Measurements from ENCODE around the gene CRABP2.

The CRABP2 gene

DNA sequence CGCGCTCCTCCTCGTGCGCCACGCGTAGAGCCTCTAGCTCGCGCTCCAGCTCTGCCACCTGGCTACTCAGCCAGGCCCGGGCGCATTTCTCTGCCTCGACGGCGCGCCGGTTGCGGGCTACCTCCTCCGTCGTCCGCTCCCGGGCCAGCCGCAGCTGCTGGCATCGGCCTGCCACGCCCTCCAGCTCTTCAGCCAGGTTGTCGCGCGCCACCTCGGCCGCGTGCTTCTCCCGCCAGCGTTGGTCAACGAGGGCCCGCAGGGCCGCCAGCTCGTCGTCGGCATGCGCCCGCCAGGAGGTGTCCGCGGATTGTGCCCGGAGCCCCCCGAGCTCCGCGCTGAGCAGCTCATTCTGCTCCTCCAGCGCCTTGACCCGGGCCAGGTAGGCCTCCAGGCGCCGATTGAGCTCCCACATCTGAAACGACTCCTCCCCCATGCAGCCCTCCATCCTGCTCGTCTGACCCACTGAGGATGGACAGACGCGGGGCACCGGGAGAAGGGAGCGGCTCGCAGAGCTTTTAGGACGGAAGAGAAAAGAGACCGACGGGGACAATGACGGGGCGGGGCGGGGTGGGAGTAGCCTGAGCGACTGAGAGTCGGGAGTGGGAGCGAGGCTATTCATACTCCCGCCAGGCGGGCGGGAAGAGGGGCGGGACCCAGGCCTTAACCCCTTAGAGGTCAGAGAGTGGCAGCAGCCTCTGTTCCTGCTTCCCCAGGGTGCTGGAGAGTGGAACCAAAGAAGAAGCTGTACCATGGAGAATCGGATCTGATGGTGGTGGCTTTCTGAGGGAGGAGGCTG lies 28.4 kb downstream of the CRABP2 start, which contains the start of gene NES:
Gene NES, minus strand, starts transcription at position 588 of the 796 bp plus-strand sequence. Its CDS starts 143 bp downstream, at position 445.
- peaks cover 9% of the 10 kb centered on the region; the same call in 1 of the 2 replicates for H3K9me3 ChIP-seq (ENCODE audit: insufficient read depth, low read length)
- H3K9ac ChIP-seq (ENCODE audit: insufficient read length, low read depth) = peak within 1 kb of the TSS; percentile 98
- peaks cover 43% of the 10 kb centered on the region for H3K36me3 ChIP-seq (ENCODE audit: insufficient read depth, insufficient read length, low read length)
- TF ChIP-seq ZNF274 (IDR thresholded peaks at IDR 0.05; ENCODE audit: low read depth, low read length) (no peak), SUZ12 (IDR thresholded peaks at IDR 0.05; ENCODE audit: extremely low read depth, insufficient read depth, insufficient read length) (no peak), YY1 (IDR thresholded peaks at IDR 0.05; ENCODE audit: insufficient read depth, insufficient read length) (no peak)
- no peak for DNase-seq (ENCODE audit: low read depth, low spot score)
- peaks cover 27% of the 10 kb centered on the region for H3K4me1 ChIP-seq (ENCODE audit: insufficient read depth, insufficient read length)
- peak within 1 kb of the TSS; percentile 94 for H3K4me3 ChIP-seq (ENCODE audit: insufficient read length, low read depth)
- H3K27me3 ChIP-seq (ENCODE audit: insufficient read depth, insufficient read length) = no peaks in the 10 kb centered on the region

DNA sequence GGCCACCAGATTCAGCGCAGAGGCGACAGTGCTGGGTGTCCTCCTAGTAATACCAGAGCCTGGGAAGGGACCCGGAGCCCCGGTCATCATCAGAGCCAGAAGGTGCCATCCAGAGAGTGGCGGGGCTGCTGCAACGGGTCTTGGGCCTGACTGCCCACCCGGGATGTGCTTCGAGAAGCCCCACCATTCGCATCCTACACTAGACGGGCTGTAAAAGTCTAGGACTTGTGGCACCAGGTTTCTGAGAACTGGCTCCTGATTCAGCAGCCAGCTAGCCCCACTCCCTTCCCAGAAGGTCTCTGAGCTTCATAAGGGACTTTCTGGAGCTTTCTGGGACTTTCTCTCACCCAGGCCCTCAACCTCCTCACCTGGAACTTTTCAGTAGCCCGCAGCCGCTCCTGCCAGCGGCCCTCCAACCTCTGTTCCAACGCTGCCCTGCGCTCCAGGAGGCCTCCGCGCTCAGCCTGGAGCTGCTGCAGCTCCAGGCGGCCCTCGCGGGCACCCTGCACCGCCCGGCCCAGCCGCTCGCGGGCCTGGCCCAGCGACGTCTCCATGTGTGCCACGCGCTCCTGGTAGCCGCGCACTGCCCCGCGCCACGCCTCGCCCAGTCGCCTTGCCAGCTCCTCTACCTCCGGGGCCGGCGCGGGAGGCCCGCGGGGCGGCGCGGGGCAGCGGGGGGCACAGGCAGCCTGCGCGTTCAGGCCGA lies 29.1 kb downstream of the CRABP2 start:
- peak overlapping the region; percentile 94 for H3K4me3 ChIP-seq (ENCODE audit: insufficient read length, low read depth)
- peaks cover 30% of the 10 kb centered on the region for H3K4me1 ChIP-seq (ENCODE audit: insufficient read depth, insufficient read length)
- no peaks in the 10 kb centered on the region for H3K27me3 ChIP-seq (ENCODE audit: insufficient read depth, insufficient read length)
- H3K9me3 ChIP-seq (ENCODE audit: insufficient read depth, low read length) = peaks cover 10% of the 10 kb centered on the region; the same call in 1 of the 2 replicates
- H3K36me3 ChIP-seq (ENCODE audit: insufficient read depth, insufficient read length, low read length) = peaks cover 50% of the 10 kb centered on the region
- H3K9ac ChIP-seq (ENCODE audit: insufficient read length, low read depth) = peak overlapping the region; percentile 98
- TF ChIP-seq YY1 (IDR thresholded peaks at IDR 0.05; ENCODE audit: insufficient read depth, insufficient read length) (no peak), SUZ12 (IDR thresholded peaks at IDR 0.05; ENCODE audit: extremely low read depth, insufficient read depth, insufficient read length) (no peak), ZNF274 (IDR thresholded peaks at IDR 0.05; ENCODE audit: low read depth, low read length) (no peak)
- DNase-seq (ENCODE audit: low read depth, low spot score) = no peak

DNA sequence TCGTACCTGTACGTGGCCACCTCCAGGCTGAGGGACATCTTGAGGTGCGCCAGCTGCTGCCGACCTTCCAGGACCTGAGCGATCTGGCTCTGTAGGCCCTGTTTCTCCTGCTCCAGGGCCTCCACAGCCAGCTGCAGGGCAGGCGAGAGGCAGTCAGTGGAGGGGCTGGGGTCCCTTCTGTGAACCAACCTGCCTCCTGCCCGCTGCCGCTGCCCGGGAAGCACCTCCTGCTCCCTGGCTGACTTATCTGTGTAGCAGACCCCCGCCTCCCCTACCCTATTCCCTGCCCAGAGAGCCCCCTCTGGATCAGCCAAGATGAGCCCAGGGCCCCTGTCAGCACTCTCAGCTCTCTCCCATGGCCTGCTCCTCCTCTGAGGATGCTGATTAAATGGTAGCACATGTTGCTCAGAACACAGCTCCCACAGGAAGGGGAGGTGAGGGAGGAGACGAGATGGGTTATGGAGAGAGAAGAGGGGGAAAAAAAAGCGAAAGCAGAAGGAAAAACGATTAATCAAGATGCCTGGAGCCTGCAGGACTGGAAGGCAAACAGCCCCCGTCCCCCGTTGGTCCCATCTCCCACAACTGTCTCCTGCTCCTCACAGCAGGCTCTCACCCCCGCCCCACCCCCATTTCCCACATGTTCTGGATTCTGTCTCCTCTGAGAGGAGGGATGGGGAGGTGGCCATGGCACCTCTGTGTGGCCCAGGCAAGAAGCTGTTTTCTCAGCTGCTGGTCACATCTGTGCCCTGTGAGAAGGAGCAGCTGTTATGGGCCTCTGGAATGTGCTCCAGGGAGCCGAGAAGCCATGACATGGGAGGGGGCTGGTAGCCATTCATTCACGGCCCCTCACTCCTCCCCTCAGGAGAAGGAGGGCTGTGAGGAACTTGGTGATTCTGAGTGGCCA lies 29.9 kb downstream of the CRABP2 start:
- Histone ChIP-seq H3K9ac (ENCODE audit: insufficient read length, low read depth) (peak overlapping the region; percentile 98), H3K4me1 (ENCODE audit: insufficient read depth, insufficient read length) (peaks cover 36% of the 10 kb centered on the region), H3K4me3 (ENCODE audit: insufficient read length, low read depth) (peak overlapping the region; percentile 94), H3K27me3 (ENCODE audit: insufficient read depth, insufficient read length) (no peaks in the 10 kb centered on the region), H3K9me3 (ENCODE audit: insufficient read depth, low read length) (peaks cover 10% of the 10 kb centered on the region; the same call in 1 of the 2 replicates), H3K36me3 (ENCODE audit: insufficient read depth, insufficient read length, low read length) (peaks cover 58% of the 10 kb centered on the region)
- TF ChIP-seq SUZ12 (IDR thresholded peaks at IDR 0.05; ENCODE audit: extremely low read depth, insufficient read depth, insufficient read length) (no peak), YY1 (IDR thresholded peaks at IDR 0.05; ENCODE audit: insufficient read depth, insufficient read length) (no peak), ZNF274 (IDR thresholded peaks at IDR 0.05; ENCODE audit: low read depth, low read length) (no peak)
- DNase-seq (ENCODE audit: low read depth, low spot score) = no peak

DNA sequence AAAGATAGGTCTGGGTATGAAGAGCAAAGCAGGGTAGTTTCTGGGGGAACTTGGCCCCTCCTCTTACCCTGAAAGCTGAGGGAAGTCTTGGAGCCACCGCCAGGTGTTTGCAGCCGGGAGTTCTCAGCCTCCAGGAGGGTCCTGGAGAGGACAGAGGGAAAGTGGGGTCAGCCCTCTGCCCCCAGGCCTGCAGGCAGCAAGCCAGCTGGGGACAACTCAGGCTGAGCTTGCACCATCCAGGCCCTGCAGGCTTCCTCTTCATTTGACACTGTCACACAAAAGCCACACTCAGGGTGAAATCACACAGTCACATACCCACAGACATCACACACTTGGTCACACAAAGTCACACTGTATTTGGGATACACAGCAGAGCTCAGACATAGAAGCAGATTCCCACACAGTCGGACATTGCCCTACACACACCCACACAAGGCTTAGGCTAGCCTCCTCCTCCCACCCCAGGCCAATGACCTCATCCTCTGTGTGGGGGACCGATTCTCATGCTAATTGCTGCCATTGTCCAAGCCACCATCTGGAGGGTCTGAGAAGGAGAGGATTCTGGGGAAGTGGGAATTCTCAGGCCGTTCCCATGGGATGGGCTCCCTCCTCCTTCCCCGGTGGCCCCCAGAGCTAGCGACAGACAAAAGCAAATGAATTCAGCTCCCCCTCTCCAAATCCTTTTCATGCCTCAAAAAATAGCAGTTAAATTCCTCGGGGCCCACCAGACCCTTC lies 31.8 kb downstream of the CRABP2 start:
- peaks cover 55% of the 10 kb centered on the region for H3K4me1 ChIP-seq (ENCODE audit: insufficient read depth, insufficient read length)
- peaks cover 65% of the 10 kb centered on the region for H3K36me3 ChIP-seq (ENCODE audit: insufficient read depth, insufficient read length, low read length)
- peak overlapping the region; percentile 94 for H3K4me3 ChIP-seq (ENCODE audit: insufficient read length, low read depth)

DNA sequence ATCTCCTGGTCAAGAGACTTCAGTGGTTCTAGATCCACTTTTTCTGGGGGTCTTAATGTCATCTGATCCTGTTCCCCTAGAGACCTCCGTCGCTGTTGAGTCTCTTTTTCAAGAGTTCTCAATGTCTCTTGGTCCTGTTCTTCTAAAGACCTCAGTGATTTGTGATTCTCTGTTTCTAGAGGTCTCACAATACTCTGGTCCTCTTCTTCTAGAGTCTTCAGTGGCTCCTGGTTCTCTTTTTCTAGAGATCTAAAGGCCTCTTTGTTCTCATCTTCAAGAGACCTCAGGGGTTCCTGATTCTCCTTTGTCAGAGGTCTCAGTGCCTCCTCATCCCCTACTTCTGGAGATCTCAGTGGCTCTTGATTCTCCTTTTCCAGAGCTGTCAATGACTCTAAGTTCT lies 33.6 kb downstream of the CRABP2 start:
- no peak for DNase-seq (ENCODE audit: low read depth, low spot score)
- H3K4me1 ChIP-seq (ENCODE audit: insufficient read depth, insufficient read length) = peaks cover 67% of the 10 kb centered on the region
- peaks cover 10% of the 10 kb centered on the region; the same call in 1 of the 2 replicates for H3K9me3 ChIP-seq (ENCODE audit: insufficient read depth, low read length)
- H3K9ac ChIP-seq (ENCODE audit: insufficient read length, low read depth) = no peak overlapping the region
- H3K36me3 ChIP-seq (ENCODE audit: insufficient read depth, insufficient read length, low read length) = peaks cover 65% of the 10 kb centered on the region
- no peaks in the 10 kb centered on the region for H3K27me3 ChIP-seq (ENCODE audit: insufficient read depth, insufficient read length)
- TF ChIP-seq SUZ12 (IDR thresholded peaks at IDR 0.05; ENCODE audit: extremely low read depth, insufficient read depth, insufficient read length) (no peak), YY1 (IDR thresholded peaks at IDR 0.05; ENCODE audit: insufficient read depth, insufficient read length) (no peak), ZNF274 (IDR thresholded peaks at IDR 0.05; ENCODE audit: low read depth, low read length) (no peak)
- H3K4me3 ChIP-seq (ENCODE audit: insufficient read length, low read depth) = no peak overlapping the region

More for the DNA sequence above, 31.8 kb downstream of the CRABP2 start:
- DNase-seq (ENCODE audit: low read depth, low spot score) = peak; percentile 100
- Histone ChIP-seq H3K9me3 (ENCODE audit: insufficient read depth, low read length) (peaks cover 10% of the 10 kb centered on the region; the same call in 1 of the 2 replicates), H3K9ac (ENCODE audit: insufficient read length, low read depth) (peak overlapping the region; percentile 98), H3K27me3 (ENCODE audit: insufficient read depth, insufficient read length) (no peaks in the 10 kb centered on the region)
- no peak for TF ChIP-seq ZNF274 (IDR thresholded peaks at IDR 0.05; ENCODE audit: low read depth, low read length)
- no peak for TF ChIP-seq SUZ12 (IDR thresholded peaks at IDR 0.05; ENCODE audit: extremely low read depth, insufficient read depth, insufficient read length)
- TF ChIP-seq YY1 (IDR thresholded peaks at IDR 0.05; ENCODE audit: insufficient read depth, insufficient read length) = peak; percentile 22

DNA sequence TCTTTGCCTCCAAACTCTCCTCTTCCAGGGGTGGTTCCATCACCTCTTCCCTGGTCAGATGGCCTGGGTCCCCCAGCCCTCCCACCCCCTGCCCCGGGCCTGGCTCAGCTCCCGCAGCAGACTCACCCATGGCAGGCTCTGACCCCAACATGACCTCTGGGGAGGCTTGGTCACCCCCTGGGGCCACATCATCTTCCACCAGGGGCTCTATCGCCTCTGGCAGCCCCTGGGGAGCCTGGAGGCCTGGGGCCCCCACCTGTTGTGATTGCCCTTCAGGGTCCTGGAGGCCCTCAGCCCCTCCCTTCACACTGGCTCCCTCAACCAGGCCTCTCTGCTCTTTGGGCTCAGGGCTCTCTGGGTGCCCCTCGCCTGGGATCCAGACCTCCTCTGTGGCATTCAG lies 34.6 kb downstream of the CRABP2 start:
- peak overlapping the region; percentile 32 for H3K9ac ChIP-seq (ENCODE audit: insufficient read length, low read depth)

More for the DNA sequence above, 34.6 kb downstream of the CRABP2 start:
- DNase-seq (ENCODE audit: low read depth, low spot score) = no peak
- Histone ChIP-seq H3K27me3 (ENCODE audit: insufficient read depth, insufficient read length) (no peaks in the 10 kb centered on the region), H3K9me3 (ENCODE audit: insufficient read depth, low read length) (peaks cover 10% of the 10 kb centered on the region; the same call in 1 of the 2 replicates), H3K36me3 (ENCODE audit: insufficient read depth, insufficient read length, low read length) (peaks cover 57% of the 10 kb centered on the region), H3K4me1 (ENCODE audit: insufficient read depth, insufficient read length) (peaks cover 71% of the 10 kb centered on the region), H3K4me3 (ENCODE audit: insufficient read length, low read depth) (no peak overlapping the region)
- TF ChIP-seq ZNF274 (IDR thresholded peaks at IDR 0.05; ENCODE audit: low read depth, low read length) (no peak), SUZ12 (IDR thresholded peaks at IDR 0.05; ENCODE audit: extremely low read depth, insufficient read depth, insufficient read length) (no peak), YY1 (IDR thresholded peaks at IDR 0.05; ENCODE audit: insufficient read depth, insufficient read length) (no peak)

All from NT2/D1 (cell line).